UCSD-AML1 (cell line): Measurements from ENCODE around the gene PIGQ.
A peak's percentile ranks its signal among the peaks of the same experiment; 100 is the strongest.
"Not testable (repeated sequence)": the region's sequence is repeated elsewhere in the genome, so short reads cannot be mapped to it uniquely, and the experiment has no call there.

Experiments used
- DNase-seq: peaks from one replicate; lab custom pipeline; 2025; ENCODE audit not compliant: unreplicated experiment; lab: John Stamatoyannopoulos, UW

The PIGQ gene

DNA sequence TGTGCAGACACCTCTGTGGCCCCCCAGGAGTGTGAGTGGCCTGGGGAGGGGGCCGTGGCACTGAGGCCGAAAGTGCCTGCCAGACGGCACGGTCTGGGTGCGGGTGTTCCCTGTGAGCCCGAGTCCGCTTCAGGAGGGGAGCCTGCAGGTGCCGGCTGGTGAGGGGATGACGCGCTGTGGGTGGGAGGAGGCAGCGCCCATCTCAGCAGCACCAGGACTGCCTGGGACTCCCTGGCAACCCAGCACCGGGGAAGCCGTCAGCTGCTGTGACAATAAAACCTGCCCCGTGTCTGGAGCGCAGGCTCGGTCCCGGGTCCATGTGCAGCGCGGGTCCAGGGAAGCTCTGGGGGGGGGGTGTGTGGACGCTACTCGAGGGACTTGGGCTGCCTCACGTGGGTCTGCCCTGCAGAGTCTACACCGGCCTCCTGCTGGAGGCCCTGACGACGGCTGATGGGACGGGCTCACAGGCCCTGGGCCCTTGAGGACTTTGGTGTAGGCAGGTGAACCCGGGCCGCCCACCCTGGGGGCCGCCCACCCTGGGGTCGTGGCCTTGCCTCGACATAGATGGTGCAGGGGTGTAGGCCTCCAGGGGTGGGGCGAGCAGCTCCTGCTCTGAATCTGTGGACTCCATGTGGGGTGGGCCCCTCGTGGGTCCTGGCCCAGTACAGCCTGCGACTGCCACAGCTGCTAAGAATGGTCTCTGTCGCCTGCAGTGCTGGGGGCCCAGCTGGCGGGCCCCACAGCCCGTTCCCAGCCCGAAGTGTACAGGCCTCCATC, 14.2 kb downstream of the PIGQ start:
- DNase-seq, result no peak

DNA sequence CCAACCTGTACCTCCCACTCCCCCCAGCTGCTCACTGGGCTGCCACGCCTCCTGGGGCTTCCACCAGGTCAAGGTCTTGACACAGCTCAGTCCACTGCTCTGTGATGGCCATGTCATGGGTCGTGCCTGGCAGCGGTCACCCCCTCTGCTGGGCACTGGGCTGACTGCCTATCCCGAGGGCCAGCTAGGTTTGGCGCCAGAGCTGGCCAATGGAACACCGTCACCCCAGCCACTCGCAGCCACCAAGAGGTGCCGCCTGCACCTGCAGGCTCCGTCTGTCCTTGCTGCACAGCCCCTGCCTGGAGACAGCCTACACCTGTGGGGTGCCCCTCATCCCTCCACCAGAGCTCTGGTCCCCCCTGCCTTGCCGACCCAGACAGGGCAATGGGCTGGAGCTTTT, 15.6 kb downstream of the PIGQ start:
- DNase-seq, result no peak

DNA sequence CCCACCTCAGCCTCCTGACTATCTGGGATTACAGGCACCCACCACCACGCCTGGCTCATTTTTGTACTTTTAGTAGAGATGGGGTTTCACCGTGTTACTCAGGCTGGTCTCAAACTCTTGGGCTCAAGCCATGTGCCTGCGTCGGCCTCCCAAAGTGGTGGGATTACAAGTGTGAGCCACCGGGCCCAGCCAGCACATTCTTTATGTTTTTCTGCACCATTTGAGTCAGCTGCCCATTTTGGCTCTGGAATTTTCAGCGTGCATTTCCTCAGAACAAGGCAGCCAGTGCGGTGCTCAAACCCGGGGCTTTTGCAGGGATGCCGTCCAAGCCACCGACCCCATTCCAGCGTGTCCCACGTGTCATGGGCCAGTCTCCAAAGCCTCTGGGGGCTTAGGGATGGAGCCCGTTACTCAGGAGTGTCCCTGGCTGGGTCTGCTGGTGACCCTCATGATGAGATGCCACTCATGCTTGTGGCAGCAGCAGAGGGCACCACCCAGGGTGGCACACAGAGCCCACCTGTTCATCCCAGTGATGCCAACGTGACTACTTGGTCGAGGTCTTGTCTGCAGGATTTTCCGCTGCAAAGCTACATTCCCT, 16.4 kb downstream of the PIGQ start:
- no peak for DNase-seq

GRCh38 chr16:586645-587590, 17.1 kb downstream of the PIGQ start:
- DNase-seq, result no peak

GRCh38 chr16:588639-588888, 18.8 kb downstream of the PIGQ start:
- peak; percentile 56 for DNase-seq

DNA sequence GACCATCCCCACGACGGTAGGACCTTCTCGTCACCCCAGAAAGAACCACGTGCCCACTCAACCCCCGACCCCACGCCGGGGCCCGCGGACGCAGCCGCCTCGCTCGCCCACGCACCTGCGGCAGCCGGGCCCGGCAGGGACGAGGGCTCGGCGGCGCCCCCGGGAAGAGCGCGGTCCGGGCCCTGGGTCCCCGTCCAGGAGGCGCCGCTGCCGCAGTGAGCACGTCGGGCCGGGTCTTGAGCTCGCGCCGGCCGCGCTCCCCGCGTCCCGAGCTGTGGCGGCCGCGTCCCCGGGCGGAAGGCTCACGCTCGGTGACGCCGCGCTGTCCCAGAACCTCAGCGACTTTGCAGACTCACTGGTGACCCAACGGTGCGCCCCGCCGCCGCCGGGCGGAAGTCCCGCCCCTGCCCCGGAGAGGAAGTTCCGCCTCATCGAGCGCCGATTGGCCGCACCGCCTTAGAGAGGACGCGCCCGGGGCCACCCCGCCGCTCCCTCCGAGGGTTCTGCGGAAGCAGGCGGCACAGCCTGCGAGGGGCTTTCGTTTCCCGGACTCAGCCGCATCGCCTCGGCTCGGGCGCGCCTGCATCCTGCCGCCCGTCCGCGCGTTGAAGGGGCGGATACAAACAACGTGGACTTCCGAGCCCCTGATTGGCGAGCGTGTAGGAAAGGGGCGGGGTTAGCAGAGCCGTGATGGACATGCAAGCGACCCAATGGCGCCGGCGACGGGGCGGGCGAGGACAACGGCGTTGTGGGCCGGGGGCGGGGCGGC, 19.3 kb downstream of the PIGQ start:
- DNase-seq, result peak; percentile 97

DNA sequence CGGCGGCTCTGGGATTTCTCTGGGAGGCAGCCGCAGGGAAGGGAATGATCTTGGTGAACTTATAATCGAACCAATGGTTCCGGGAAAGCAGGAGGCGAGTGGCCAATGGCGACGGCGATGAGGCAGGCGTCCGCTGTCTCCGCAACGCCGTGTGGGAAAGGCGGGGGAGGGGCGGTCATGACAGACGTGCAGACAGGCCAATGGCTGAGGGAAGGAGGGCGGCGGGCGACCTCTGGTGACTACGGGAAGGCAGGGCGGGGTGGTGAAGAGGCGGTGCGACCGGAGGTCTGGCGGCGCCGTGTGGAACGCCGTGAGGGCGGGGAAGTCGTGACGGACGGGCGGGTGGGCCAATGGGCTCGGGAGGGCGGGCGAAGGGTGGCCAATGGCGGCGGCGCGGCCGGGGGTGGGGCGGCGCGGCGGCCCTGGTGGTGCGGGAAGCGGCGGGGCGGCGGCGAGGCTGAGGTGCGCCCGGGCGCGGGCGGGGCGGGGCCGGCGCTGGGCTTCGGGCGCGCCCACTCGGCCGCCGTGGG, 20.0 kb downstream of the PIGQ start, which contains the start of gene RAB40C:
RAB40C (plus strand) TSS at position 409 of the 530 bp plus-strand sequence. CDS start 226 bp downstream, outside the sequence.
- peak; percentile 97 for DNase-seq

DNA sequence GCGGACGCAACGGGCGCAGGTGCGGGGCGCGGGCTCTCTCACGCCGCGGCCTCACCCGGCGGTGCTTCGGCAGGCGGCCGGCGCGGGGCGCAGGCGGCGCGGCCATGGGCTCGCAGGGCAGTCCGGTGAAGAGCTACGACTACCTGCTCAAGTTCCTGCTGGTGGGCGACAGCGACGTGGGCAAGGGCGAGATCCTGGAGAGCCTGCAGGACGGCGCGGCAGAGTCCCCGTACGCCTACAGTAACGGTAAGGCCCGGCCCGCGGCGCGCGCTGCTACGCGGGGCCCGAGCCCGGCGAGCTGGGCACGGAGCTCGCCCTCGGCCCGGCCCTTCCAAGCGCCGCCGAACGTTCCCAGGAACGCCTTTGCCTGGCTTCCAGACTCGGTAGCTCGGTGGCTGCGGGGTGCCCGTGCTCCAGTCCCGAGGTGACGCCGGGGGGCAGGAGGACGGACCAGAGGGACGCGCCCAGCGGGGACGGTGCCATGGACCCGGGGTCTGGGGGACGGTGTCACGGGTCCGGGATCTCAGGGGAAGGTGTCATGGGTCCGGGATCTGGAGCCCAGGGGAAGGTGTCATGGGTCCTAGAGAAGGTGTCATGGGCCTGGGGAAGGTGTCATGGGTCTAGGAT, 20.5 kb downstream of the PIGQ start:
- peak; percentile 61 for DNase-seq

DNA sequence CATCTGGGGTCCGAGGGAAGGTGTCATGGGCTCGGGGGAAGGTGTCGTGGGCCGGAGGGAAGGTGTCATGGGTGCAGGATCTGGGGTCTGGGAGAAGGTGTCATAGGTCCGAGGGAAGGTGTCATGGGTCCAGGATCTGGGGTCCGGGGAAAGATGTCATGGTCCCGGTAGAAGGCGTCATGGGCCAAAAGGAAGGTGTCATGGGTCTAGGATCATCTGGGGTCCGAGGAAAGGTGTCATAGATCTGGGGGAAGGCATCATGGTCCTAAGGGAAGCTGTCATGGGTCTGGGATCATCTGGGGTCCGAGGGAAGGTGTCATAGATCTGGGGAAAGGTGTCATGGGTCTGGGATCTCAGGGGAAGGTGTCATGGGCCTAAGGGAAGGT, 21.0 kb downstream of the PIGQ start:
- DNase-seq, result no peak

GRCh38 chr16:591231-591630, 21.5 kb downstream of the PIGQ start:
- no peak for DNase-seq

- no peak for DNase-seq
Measured at GRCh38 chr16:591892-592517, 22.2 kb downstream of the PIGQ start.

DNA sequence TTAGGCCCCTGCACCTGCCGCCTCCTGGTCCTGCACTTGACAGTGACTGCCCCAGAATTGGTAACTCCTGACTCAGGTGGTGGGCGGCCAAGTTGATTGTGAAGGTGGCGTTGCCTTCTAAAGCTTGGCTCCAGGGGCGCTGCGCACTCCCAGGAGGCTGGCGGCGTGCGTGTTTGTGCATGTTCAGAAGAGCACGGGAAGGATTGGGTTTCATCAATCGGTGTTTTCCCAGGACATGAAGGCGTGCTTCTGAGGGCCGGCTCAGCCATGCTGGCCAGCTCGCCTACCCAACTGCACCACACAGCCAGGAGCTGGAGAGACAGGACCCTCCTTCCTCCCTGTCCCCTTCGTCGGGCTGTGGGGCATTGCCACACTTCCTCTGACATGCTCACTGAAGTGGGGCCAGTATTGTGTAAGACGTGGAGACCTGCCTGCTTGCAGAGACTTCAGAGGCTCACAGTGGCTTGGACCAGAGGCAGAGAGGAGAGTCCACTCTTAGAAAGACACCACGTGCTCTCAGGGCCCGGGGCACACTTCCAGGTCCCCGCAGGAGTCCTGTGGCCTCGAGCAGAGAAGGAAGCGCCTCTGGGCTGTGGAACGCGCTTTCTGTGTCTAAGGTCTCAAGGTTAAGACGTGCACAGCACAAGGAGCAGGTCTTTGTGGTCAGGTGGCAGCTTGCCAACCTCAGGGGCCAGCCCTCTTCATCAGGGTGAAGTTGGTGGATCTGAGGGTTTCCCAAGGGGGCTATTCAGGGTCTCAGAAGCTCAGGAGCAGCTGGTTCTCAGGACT, 22.9 kb downstream of the PIGQ start:
- DNase-seq, result peak; percentile 45

DNA sequence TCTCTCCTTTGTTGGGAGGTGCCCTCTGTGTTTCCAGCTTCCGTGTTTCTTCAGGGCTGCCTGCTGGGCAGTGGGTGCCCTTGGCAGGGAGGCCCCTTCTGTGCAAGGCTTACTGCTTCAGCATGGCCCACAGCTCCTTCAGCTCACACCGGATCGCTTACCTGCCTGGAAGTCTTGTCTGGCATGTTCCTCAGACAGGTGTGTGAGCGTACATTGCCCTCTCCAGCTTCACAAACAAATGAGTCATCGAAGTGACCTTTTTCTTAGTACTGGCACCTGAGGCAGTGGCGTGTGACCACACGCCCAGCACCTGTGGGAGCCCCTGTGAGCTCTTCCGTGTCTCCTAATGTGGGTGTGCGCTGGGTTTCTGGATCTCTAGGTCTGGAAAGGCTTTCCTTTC, 23.6 kb downstream of the PIGQ start:
- DNase-seq, result no peak

DNA sequence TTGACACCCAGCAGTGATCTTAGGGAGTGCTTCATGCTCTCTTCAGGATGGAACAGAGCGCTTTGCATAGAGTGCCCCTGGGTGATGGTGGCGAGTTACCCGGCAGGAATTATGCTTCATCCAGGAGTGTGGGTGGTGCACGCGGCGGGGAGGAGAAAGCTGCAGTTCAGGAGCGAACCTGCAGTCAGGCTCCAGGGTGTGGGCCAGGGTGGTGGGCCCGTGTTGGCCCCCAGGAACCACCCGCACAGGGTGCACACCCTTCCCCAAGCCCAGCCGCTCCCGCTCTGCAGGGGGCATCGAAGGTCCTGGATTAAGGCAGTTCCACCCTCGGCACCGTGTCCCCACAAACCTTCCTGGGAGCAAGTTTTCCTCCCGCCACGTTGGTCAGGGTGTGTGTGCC, 24.0 kb downstream of the PIGQ start:
- no peak for DNase-seq

DNA sequence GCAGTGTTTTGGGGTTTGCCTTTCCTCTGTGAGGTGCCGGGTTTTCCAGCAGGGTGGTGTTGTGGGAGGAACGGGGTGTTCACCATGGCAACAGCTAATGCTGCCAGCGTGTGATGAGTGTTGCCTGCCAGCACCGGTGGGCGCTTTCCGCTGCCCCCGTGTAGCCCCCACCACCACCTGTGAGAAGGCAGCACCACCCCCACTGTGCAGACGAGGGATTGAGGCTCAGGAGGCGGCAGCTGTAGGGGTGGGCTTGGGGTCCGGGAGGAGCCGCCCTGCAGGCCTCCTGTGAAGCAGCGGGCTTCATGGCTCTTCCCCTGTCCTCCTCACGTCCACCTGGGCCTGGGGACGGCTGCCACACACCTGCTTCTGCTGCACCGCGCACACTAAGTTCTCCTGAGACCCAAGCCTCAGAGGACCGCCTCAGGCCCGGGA, 25.3 kb downstream of the PIGQ start:
- DNase-seq, result no peak

GRCh38 chr16:595942-596735, 26.4 kb downstream of the PIGQ start:
- no peak for DNase-seq

DNA sequence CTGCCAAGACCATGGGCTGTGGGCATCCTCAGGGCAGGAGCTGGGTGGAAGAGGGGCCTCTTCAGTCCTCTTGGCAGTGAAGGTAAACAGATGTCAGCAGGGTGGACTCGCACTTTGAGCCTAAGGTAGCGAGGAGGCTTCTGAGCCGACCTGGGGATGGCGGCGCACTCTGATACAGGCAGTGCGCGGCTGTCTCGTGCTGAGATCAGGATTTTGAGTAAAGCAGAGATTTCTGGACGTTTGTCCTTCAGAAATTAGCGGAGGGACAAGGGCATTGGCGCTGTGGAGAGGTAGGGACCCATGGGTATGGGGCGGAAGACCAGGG, 26.9 kb downstream of the PIGQ start:
- no peak for DNase-seq

DNA sequence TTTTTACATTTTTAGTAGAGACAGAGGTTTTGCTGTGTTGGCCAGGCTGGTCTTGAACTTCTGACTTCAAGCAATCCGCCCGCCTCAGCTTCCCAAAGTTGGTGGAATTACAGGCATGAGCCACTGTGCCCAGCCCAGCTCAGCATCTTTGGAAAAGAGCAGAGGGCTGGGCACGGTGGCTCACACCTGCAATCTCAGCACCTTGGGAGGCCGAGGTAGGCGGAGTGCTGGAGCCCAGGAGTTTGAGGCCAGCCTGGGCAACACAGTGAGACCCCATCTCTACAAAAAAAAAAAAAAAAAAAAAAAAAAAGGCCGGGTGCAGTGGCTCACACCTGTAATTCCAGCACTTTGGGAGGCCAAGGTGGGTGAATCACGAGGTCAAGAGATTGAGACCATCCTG, 27.9 kb downstream of the PIGQ start:
- not testable (repeated sequence) for DNase-seq
